ENCODE data around the gene DRG2. TPM values are rescaled to one million over a fixed set of nuclear protein-coding genes. Genes with fewer than 3 reads are reported as not detected.
A peak's percentile ranks its signal among the peaks of the same experiment; 100 is the strongest.

Gene DRG2
- total and polyA plus RNA-seq, 9 of the 15 experiments (the other 6 are each of a cell fraction or from before 2014, with no cell fraction given) = 6.6 to 36.7 (median 26.1) TPM

DNA sequence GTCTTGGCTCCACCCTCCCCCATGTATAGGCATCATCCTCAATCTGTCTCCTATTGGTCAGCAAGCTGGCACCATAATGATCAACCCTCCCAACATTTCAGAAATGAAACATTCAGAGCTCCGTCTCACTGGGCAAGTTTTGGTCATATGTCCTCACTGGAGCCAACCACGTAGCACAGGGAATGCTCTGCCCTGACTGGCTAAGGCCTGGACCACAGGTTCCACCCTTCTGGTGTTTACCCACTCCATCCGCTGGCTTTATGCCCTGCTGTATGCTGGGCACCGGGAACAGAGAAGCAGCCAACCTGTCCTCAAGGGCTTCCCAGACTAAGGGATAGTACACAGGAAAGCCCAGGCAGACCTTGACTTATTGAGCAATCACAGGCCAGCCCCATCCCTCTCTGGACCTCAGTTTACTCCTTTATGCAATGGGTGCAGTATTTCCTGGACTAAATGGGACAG is 41.3 kb downstream of the DRG2 start:
- Histone ChIP-seq H3K4me3 (no peak overlapping the region), H2AFZ (ENCODE audit: low read depth, low read length) (no peak overlapping the region), H3K9me3 (replicated peaks; ENCODE audit: control insufficient read depth, insufficient read depth, low read depth, low read length) (no peaks in the 10 kb centered on the region), H3K4me1 (replicated peaks in 1 of 2; ENCODE audit: control insufficient read depth in 2 of 2, insufficient read depth in 2 of 2, low read length in 2 of 2) (peaks cover 0 to 5% of the 10 kb centered on the region in 2 experiments; a peak in 2 of 5 replicates), H3K79me2 (ENCODE audit: control insufficient read depth, insufficient read depth, low read length) (no peaks in the 10 kb centered on the region), H3K9me1 (ENCODE audit: control insufficient read depth, insufficient read depth, low read length) (no peaks in the 10 kb centered on the region), H3K4me2 (ENCODE audit: insufficient read depth, low read length) (no peak overlapping the region), H3K36me3 (ENCODE audit: control insufficient read depth, insufficient read depth, low read length) (no peaks in the 10 kb centered on the region), H4K20me1 (replicated peaks; ENCODE audit: control insufficient read depth, insufficient read depth, low read length) (no peaks in the 10 kb centered on the region), H3K27ac (ENCODE audit: extremely low read depth, low read depth, low read length) (no peak overlapping the region), H3K27me3 (ENCODE audit: control insufficient read depth in 2 of 2, insufficient read depth in 2 of 2, low read length in 2 of 2) (peaks cover 0 to 12% of the 10 kb centered on the region in 2 experiments; a peak in 2 of 5 replicates), H3K9ac (ENCODE audit: insufficient read depth in 1 of 2, low read depth in 2 of 2, low read length in 2 of 2) (no peak overlapping the region)
- 9% methylated on average over 4 of the region's 4 CpGs for WGBS (ENCODE audit: insufficient coverage, low coverage, missing lambda C conversion rate)
- no peak for TF ChIP-seq ZNF146 (CRISPR knock-in tag; IDR thresholded peaks at IDR 0.05; ENCODE audit: unreplicated experiment)
- peak; percentile 37 for TF ChIP-seq RBM25 (IDR thresholded peaks at IDR 0.05; ENCODE audit: low read depth, low read length, severe bottlenecking)
- TF ChIP-seq ZEB2 (IDR thresholded peaks at IDR 0.05) = no peak
- 0 out of 2 replicates have a peak, but pooled peaks have one; percentile 31 for TF ChIP-seq CEBPB (tag; IDR thresholded peaks at IDR 0.05)
- ATAC-seq (no peak), FAIRE-seq (no peak), DNase-seq (ENCODE audit: extremely low read depth in 1 of 4, low spot score in 3 of 4) (no peak)
- BruUV-seq (replicated peaks) = no TSS peak
- intact Hi-C loops (cut with micrococcal nuclease) = no loop called here
- ChIA-PET POLR2A (interaction anchor here (0.5 kb wide), 1 partner anchor 14 kb away, joined by 3 read pairs; no protein-coding TSS in a partner anchor), CTCF (ENCODE audit: low intra/inter-chr PET ratio) (no interaction called here)
- in situ Hi-C loops (cut with MboI) = no loop called here

DNA sequence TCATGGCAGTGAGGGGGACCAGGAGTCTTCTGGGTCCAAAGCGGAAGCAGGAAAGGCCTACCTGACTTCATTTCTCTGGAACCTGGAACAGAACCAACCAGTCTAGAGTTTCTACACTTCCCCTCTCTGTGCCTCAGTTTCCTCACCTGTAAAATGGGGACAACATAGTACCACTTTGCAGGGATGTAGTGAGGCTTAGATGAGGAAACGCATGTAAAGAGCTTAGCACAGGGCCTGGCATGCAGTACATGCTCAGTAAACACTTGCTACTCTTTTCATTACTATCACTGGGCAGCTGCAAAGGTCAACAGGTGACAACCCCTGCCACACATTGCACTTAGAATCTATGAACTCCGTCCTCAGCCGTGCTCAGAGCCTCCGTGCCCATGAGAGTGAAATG is 45.0 kb downstream of the DRG2 start:
- FAIRE-seq = no peak
- in situ Hi-C loops (cut with MboI) = no loop called here
- intact Hi-C loops (cut with micrococcal nuclease) = no loop called here
- peaks cover 0 to 4% of the 10 kb centered on the region in 2 experiments; a peak in 2 of 5 replicates for H3K4me1 ChIP-seq (replicated peaks in 1 of 2; ENCODE audit: control insufficient read depth in 2 of 2, insufficient read depth in 2 of 2, low read length in 2 of 2)
- peak overlapping the region in 1 of 2 experiments; percentile 74; a peak in 1 of 4 replicates for H3K9ac ChIP-seq (ENCODE audit: insufficient read depth in 1 of 2, low read depth in 2 of 2, low read length in 2 of 2)
- no peaks in the 10 kb centered on the region; a peak in 1 of 5 replicates for H3K27me3 ChIP-seq (ENCODE audit: control insufficient read depth in 2 of 2, insufficient read depth in 2 of 2, low read length in 2 of 2)
- no peaks in the 10 kb centered on the region for H3K9me1 ChIP-seq (ENCODE audit: control insufficient read depth, insufficient read depth, low read length)
- no TSS peak for BruUV-seq (replicated peaks)
- CTCF ChIA-PET (ENCODE audit: low intra/inter-chr PET ratio) = no interaction called here
- H3K4me2 ChIP-seq (ENCODE audit: insufficient read depth, low read length) = no peak overlapping the region
- 23% methylated on average over 2 of the region's 5 CpGs for WGBS (ENCODE audit: insufficient coverage, low coverage, missing lambda C conversion rate)
- no peak overlapping the region for H3K4me3 ChIP-seq
- H3K79me2 ChIP-seq (ENCODE audit: control insufficient read depth, insufficient read depth, low read length) = no peaks in the 10 kb centered on the region
- H3K9me3 ChIP-seq (replicated peaks; ENCODE audit: control insufficient read depth, insufficient read depth, low read depth, low read length) = no peaks in the 10 kb centered on the region
- ATAC-seq = no peak
- POLR2A ChIA-PET = interaction anchor here (0.6 to 0.8 kb wide), 2 partner anchors 29 to 32 kb away, joined by 3 to 4 read pairs; no protein-coding TSS in a partner anchor
- no peak overlapping the region for H2AFZ ChIP-seq (ENCODE audit: low read depth, low read length)
- no peaks in the 10 kb centered on the region for H3K36me3 ChIP-seq (ENCODE audit: control insufficient read depth, insufficient read depth, low read length)
- no peak for DNase-seq (ENCODE audit: extremely low read depth in 1 of 4, low spot score in 3 of 4)
- no peak overlapping the region for H3K27ac ChIP-seq (ENCODE audit: extremely low read depth, low read depth, low read length)
- no peaks in the 10 kb centered on the region for H4K20me1 ChIP-seq (replicated peaks; ENCODE audit: control insufficient read depth, insufficient read depth, low read length)
- TF ChIP-seq RBM25 (IDR thresholded peaks at IDR 0.05; ENCODE audit: low read depth, low read length, severe bottlenecking) (peak; percentile 48), ZNF77 (CRISPR knock-in tag; IDR thresholded peaks at IDR 0.05) (no peak), PYGO2 (tag; IDR thresholded peaks at IDR 0.05) (no peak), BCOR (IDR thresholded peaks at IDR 0.05) (peak; percentile 28; the same call in 1 of the 2 replicates)
- TF ChIP-seq, protein P1, sequence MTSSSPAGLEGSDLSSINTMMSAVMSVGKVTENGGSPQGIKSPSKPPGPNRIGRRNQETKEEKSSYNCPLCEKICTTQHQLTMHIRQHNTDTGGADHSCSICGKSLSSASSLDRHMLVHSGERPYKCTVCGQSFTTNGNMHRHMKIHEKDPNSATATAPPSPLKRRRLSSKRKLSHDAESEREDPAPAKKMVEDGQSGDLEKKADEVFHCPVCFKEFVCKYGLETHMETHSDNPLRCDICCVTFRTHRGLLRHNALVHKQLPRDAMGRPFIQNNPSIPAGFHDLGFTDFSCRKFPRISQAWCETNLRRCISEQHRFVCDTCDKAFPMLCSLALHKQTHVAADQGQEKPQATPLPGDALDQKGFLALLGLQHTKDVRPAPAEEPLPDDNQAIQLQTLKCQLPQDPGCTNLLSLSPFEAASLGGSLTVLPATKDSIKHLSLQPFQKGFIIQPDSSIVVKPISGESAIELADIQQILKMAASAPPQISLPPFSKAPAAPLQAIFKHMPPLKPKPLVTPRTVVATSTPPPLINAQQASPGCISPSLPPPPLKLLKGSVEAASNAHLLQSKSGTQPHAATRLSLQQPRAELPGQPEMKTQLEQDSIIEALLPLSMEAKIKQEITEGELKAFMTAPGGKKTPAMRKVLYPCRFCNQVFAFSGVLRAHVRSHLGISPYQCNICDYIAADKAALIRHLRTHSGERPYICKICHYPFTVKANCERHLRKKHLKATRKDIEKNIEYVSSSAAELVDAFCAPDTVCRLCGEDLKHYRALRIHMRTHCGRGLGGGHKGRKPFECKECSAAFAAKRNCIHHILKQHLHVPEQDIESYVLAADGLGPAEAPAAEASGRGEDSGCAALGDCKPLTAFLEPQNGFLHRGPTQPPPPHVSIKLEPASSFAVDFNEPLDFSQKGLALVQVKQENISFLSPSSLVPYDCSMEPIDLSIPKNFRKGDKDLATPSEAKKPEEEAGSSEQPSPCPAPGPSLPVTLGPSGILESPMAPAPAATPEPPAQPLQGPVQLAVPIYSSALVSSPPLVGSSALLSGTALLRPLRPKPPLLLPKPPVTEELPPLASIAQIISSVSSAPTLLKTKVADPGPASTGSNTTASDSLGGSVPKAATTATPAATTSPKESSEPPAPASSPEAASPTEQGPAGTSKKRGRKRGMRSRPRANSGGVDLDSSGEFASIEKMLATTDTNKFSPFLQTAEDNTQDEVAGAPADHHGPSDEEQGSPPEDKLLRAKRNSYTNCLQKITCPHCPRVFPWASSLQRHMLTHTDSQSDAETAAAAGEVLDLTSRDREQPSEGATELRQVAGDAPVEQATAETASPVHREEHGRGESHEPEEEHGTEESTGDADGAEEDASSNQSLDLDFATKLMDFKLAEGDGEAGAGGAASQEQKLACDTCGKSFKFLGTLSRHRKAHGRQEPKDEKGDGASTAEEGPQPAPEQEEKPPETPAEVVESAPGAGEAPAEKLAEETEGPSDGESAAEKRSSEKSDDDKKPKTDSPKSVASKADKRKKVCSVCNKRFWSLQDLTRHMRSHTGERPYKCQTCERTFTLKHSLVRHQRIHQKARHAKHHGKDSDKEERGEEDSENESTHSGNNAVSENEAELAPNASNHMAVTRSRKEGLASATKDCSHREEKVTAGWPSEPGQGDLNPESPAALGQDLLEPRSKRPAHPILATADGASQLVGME (CRISPR knock-in tag; IDR thresholded peaks at IDR 0.05) = no peak
